Left ventricle myocardium inferior (tissue), 1 donor: Measurements from ENCODE around the gene ZNF365. TPM values are rescaled to one million over a fixed set of nuclear protein-coding genes. Genes with fewer than 3 reads are reported as not detected.

Source experiments
- DNase-seq: peaks from one replicate; pipeline ENCODE4 v3.0.0-alpha.2; 2020
- H3K27ac ChIP-seq: fragments of 200-600 bp; replicated peaks from 2 replicates; pipeline ENCODE4 v1.8.0; 2021
- H3K27me3 ChIP-seq: fragments of 200-600 bp; 2 replicates; pipeline ENCODE4 v1.8.0; 2021; ENCODE audit warnings: low read depth
- H3K36me3 ChIP-seq: fragments of 200-600 bp; 2 replicates; pipeline ENCODE4 v1.8.0; 2021
- H3K4me1 ChIP-seq: fragments of 200-600 bp; 2 replicates; pipeline ENCODE4 v1.8.0; 2021
- H3K4me3 ChIP-seq: fragments of 200-600 bp; 2 replicates; pipeline ENCODE4 v1.8.0; 2021; ENCODE audit warnings: mild to moderate bottlenecking, moderate library complexity
- H3K9me3 ChIP-seq: fragments of 200-600 bp; replicated peaks from 2 replicates; pipeline ENCODE4 v1.8.0; 2021
- intact Hi-C: fragments of 100-400 bp; cut with micrococcal nuclease; formaldehyde crosslinking; loops from one replicate; pipeline ENCODE4 v1.11.0; 2022
- long read RNA-seq: library from polyadenylated mRNA; unstranded; transcript quantifications from one replicate; pipeline ENCODE4 v2.0.0, GENCODE V29; 2021
- total RNA-seq: library from RNA; stranded (reverse); fragmentation: NEBNext Ultra II Directional; extraction: Animal tissue kit (Norgen Biotek cat#: 25700); gene quantifications from one replicate; pipeline ENCODE4 v1.2.1, GENCODE V29; 2021
- TF ChIP-seq, protein P1 (sequence below): fragments of 200-600 bp; IDR thresholded peaks from 2 replicates; pipeline ENCODE4 v1.8.0; 2021; ENCODE audit warnings: antibody characterized with exemption, mild to moderate bottlenecking, borderline replicate concordance
- donor health status: DM: no; HTN: yes; CAD: no; lungs with severe emphysema.

The ZNF365 gene, protein sequence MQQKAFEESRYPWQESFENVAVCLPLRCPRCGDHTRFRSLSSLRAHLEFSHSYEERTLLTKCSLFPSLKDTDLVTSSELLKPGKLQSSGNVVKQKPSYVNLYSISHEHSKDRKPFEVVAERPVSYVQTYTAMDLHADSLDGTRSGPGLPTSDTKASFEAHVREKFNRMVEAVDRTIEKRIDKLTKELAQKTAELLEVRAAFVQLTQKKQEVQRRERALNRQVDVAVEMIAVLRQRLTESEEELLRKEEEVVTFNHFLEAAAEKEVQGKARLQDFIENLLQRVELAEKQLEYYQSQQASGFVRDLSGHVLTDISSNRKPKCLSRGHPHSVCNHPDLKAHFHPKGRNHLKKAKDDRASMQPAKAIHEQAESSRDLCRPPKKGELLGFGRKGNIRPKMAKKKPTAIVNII
- total RNA-seq, result 0.60 TPM
- long read RNA-seq, full-length matches to known transcripts, result 2 of 2 reads
- long read RNA-seq, partial matches to known transcripts, result 0 of 2 reads
- long read RNA-seq, other reads (novel, unspliced or antisense), result 0 of 2 reads

DNA sequence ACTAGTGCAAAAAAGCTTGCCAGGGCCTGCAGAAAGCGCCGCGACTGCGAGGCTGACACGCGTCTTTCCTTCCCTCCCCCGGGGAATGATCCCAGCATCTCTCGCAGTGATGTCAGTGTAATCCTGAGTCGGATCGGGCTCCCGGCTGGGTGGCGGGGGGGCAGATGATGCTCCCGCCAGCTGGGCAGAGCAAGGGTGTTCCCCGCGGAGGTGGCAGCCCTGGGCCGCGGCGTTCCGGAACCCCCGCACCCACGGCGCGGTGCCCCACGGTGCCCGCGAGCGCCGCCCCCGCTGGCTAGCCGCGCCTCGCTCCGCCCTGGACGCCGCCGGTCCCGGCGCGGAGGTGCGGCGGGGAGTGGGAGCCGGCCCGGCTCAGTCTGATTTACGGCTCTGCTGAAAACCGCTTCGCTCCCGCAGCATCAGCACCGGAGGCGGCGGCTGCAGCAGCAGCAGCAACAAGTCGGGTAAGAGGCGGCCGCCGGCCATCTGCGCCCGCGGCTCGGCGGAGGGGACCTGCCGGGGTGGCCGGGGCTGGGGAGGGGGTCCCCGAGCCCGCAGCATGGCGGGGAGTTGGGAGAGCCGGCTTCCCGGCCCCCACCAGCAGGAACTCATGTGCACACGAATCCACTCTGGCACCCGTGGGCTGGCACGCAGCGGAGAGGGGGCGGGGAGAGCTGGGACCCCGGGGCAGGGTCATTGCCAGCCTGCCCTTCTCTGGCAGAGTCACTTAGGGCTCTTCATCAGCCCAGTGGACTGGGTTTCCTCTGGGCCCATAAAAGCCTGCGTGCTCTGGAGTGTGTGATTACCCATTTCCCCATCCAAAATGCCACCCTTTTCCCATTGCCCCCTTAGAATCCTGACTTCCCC, at the start of gene ZNF365:
TSS of gene ZNF365 (plus strand) at position 375 of the 867 bp plus-strand sequence. CDS start 1,825 bp downstream, outside the sequence.
- TF ChIP-seq, protein P1, sequence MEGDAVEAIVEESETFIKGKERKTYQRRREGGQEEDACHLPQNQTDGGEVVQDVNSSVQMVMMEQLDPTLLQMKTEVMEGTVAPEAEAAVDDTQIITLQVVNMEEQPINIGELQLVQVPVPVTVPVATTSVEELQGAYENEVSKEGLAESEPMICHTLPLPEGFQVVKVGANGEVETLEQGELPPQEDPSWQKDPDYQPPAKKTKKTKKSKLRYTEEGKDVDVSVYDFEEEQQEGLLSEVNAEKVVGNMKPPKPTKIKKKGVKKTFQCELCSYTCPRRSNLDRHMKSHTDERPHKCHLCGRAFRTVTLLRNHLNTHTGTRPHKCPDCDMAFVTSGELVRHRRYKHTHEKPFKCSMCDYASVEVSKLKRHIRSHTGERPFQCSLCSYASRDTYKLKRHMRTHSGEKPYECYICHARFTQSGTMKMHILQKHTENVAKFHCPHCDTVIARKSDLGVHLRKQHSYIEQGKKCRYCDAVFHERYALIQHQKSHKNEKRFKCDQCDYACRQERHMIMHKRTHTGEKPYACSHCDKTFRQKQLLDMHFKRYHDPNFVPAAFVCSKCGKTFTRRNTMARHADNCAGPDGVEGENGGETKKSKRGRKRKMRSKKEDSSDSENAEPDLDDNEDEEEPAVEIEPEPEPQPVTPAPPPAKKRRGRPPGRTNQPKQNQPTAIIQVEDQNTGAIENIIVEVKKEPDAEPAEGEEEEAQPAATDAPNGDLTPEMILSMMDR, result no peak
- DNase-seq, result peak; percentile 16
- H3K4me3 ChIP-seq, result peak within 1 kb of the TSS; percentile 63
- H3K27me3 ChIP-seq, result peaks cover 52% of the 10 kb centered on the region
- peaks cover 12% of the 10 kb centered on the region for H3K4me1 ChIP-seq
- H3K27ac ChIP-seq, result no peak within 1 kb of the TSS
- no peaks in the 10 kb centered on the region for H3K36me3 ChIP-seq
- H3K9me3 ChIP-seq, result no peaks in the 10 kb centered on the region
- intact Hi-C loops, result no loop called here

GRCh38 chr10:62326176-62326575, 48.0 kb upstream of the ZNF365 start:
- TF ChIP-seq, protein P1, result no peak

DNA sequence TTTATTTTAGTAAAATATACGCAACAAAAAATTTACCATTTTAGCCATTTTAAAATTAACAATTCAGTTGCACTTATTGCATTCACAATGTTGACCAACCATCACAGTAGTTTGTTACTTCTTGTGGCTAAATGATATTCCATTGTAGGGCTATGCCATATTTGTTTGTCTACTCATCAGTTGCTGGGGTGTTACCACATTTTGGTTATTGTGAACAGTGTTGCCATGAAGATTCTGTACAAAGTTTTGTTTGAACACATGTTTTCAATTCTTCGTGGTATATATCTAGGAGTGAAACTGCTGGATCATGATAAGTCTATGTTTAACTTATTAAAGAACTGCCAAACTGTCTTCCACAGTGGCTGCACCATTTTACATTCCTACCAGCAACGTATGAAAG, 46.3 kb upstream of the ZNF365 start:
- DNase-seq, result no peak
- H3K27ac ChIP-seq, result no peak overlapping the region
- H3K36me3 ChIP-seq, result no peaks in the 10 kb centered on the region
- no peaks in the 10 kb centered on the region for H3K27me3 ChIP-seq
- peaks cover 17% of the 10 kb centered on the region for H3K9me3 ChIP-seq
- H3K4me1 ChIP-seq, result no peaks in the 10 kb centered on the region
- intact Hi-C loops, result no loop called here
- TF ChIP-seq, protein P1, result no peak
- no peak overlapping the region for H3K4me3 ChIP-seq

More at GRCh38 chr10:62326176-62326575, 48.0 kb upstream of the ZNF365 start:
- no peak overlapping the region for H3K4me3 ChIP-seq
- intact Hi-C loops, result no loop called here
- H3K27me3 ChIP-seq, result no peaks in the 10 kb centered on the region
- H3K9me3 ChIP-seq, result peaks cover 9% of the 10 kb centered on the region
- H3K36me3 ChIP-seq, result no peaks in the 10 kb centered on the region
- DNase-seq, result no peak
- H3K27ac ChIP-seq, result no peak overlapping the region
- H3K4me1 ChIP-seq, result no peaks in the 10 kb centered on the region

DNA sequence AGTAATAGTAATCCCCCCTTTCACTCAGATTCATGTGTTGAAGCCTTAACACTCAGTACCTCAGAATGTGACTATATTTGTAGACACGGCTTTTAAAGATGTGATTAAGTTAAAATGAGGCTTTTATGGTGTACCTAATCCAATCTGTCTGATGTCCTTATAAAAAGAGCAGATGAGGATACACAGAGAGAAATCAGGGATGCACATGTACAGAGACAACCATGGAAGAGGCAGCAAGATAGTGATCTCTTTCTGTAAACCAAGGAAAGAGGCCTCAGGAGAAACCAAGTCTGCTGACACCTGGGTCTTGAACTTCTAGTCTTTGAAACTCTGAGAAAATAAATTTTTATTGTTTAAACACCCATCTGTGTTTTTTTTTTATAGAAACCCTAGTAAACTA, 44.0 kb upstream of the ZNF365 start:
- intact Hi-C loops, result no loop called here
- no peaks in the 10 kb centered on the region for H3K4me1 ChIP-seq
- no peak for DNase-seq
- TF ChIP-seq, protein P1, result no peak
- H3K27me3 ChIP-seq, result no peaks in the 10 kb centered on the region
- no peak overlapping the region for H3K27ac ChIP-seq
- H3K9me3 ChIP-seq, result peaks cover 9% of the 10 kb centered on the region
- H3K4me3 ChIP-seq, result no peak overlapping the region
- no peaks in the 10 kb centered on the region for H3K36me3 ChIP-seq

DNA sequence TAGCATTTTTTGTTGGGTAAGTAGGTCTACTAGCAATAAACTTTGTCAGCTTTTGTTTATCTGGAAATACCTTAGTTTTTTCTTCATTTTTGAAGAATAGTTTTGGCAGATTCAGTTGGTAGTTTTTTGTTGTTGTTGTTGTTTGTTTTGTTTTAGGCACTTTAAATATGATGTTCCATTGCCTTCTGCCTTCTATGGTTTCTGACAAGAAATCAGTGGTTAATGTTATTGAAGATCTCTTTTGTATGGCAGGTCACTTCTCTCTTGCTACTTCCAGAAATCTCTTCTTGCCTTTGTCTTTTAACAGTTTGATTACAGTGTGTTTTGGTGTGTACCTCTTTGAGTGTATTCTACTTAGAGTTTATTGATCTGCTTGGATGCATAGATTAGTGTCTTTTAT, 41.8 kb upstream of the ZNF365 start:
- Histone ChIP-seq H3K27ac (no peak overlapping the region), H3K9me3 (peaks cover 9% of the 10 kb centered on the region), H3K36me3 (no peaks in the 10 kb centered on the region), H3K4me1 (no peaks in the 10 kb centered on the region), H3K4me3 (no peak overlapping the region), H3K27me3 (no peaks in the 10 kb centered on the region)
- no peak for DNase-seq
- intact Hi-C loops, result no loop called here
- TF ChIP-seq, protein P1, result no peak
